ENCODE data around the gene ZHX3. TPM values are rescaled to one million over a fixed set of nuclear protein-coding genes. Genes with fewer than 3 reads are reported as not detected.

The ZHX3 gene
- total RNA-seq, 1 donor from 2014 or later, result 14.5 TPM

- DNase-seq (ENCODE audit: low read depth) (no peak), FAIRE-seq (no peak)
- Histone ChIP-seq H3K4me3 (ENCODE audit: low read depth, low read length) (no peak overlapping the region), H3K27me3 (ENCODE audit: control insufficient read depth, insufficient read depth, low read length) (no peaks in the 10 kb centered on the region), H3K36me3 (ENCODE audit: control insufficient read depth, insufficient read depth, low read length) (peaks cover 23% of the 10 kb centered on the region)
- TF ChIP-seq, protein P1, sequence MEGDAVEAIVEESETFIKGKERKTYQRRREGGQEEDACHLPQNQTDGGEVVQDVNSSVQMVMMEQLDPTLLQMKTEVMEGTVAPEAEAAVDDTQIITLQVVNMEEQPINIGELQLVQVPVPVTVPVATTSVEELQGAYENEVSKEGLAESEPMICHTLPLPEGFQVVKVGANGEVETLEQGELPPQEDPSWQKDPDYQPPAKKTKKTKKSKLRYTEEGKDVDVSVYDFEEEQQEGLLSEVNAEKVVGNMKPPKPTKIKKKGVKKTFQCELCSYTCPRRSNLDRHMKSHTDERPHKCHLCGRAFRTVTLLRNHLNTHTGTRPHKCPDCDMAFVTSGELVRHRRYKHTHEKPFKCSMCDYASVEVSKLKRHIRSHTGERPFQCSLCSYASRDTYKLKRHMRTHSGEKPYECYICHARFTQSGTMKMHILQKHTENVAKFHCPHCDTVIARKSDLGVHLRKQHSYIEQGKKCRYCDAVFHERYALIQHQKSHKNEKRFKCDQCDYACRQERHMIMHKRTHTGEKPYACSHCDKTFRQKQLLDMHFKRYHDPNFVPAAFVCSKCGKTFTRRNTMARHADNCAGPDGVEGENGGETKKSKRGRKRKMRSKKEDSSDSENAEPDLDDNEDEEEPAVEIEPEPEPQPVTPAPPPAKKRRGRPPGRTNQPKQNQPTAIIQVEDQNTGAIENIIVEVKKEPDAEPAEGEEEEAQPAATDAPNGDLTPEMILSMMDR (IDR thresholded peaks at IDR 0.05; ENCODE audit: insufficient read depth, low read length, severe bottlenecking), result no peak
These were observed 28.2 kb upstream of the ZHX3 start for GRCh38 chr20:41345729-41346067.

GRCh38 chr20:41344938-41345728, 27.6 kb upstream of the ZHX3 start:
- no peak overlapping the region for H3K4me3 ChIP-seq (ENCODE audit: low read depth, low read length)
- H3K27me3 ChIP-seq (ENCODE audit: control insufficient read depth, insufficient read depth, low read length), result no peaks in the 10 kb centered on the region
- no peak for DNase-seq (ENCODE audit: low read depth)
- peak; percentile 47 for FAIRE-seq
- peaks cover 22% of the 10 kb centered on the region for H3K36me3 ChIP-seq (ENCODE audit: control insufficient read depth, insufficient read depth, low read length)
- TF ChIP-seq, protein P1 (IDR thresholded peaks at IDR 0.05; ENCODE audit: insufficient read depth, low read length, severe bottlenecking), result no peak

DNA sequence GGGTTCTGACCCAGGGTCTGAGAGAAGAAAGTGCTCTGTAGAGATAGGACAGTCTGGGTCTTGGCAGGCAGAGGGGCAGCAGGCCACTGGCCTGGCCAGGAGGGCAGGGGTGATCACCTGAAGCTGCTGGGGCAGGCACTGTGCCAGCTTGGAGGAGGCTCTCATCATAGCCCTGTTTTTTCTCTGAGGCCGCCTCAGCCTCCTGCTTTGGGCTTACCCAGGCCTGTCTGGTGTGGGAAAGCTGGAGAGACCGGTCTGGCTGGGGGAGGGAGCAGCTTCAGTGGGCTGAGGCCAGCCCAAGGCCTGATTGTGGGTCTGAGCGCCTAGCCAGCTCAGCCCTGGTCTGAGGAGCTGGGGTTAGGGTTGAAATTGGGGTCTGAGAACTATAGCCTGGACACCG, 26.9 kb upstream of the ZHX3 start:
- H3K27me3 ChIP-seq (ENCODE audit: control insufficient read depth, insufficient read depth, low read length), result no peaks in the 10 kb centered on the region
- peaks cover 19% of the 10 kb centered on the region for H3K36me3 ChIP-seq (ENCODE audit: control insufficient read depth, insufficient read depth, low read length)
- FAIRE-seq (no peak), DNase-seq (ENCODE audit: low read depth) (peak; percentile 35)
- H3K4me3 ChIP-seq (ENCODE audit: low read depth, low read length), result no peak overlapping the region
- TF ChIP-seq, protein P1 (IDR thresholded peaks at IDR 0.05; ENCODE audit: insufficient read depth, low read length, severe bottlenecking), result no peak

- TF ChIP-seq, protein P1 (IDR thresholded peaks at IDR 0.05; ENCODE audit: insufficient read depth, low read length, severe bottlenecking), result no peak
- no peaks in the 10 kb centered on the region for H3K27me3 ChIP-seq (ENCODE audit: control insufficient read depth, insufficient read depth, low read length)
- no peak for DNase-seq (ENCODE audit: low read depth)
- no peak overlapping the region for H3K4me3 ChIP-seq (ENCODE audit: low read depth, low read length)
- H3K36me3 ChIP-seq (ENCODE audit: control insufficient read depth, insufficient read depth, low read length), result peaks cover 9% of the 10 kb centered on the region
- no peak for FAIRE-seq
These were observed 25.2 kb upstream of the ZHX3 start for GRCh38 chr20:41342474-41343464.

DNA sequence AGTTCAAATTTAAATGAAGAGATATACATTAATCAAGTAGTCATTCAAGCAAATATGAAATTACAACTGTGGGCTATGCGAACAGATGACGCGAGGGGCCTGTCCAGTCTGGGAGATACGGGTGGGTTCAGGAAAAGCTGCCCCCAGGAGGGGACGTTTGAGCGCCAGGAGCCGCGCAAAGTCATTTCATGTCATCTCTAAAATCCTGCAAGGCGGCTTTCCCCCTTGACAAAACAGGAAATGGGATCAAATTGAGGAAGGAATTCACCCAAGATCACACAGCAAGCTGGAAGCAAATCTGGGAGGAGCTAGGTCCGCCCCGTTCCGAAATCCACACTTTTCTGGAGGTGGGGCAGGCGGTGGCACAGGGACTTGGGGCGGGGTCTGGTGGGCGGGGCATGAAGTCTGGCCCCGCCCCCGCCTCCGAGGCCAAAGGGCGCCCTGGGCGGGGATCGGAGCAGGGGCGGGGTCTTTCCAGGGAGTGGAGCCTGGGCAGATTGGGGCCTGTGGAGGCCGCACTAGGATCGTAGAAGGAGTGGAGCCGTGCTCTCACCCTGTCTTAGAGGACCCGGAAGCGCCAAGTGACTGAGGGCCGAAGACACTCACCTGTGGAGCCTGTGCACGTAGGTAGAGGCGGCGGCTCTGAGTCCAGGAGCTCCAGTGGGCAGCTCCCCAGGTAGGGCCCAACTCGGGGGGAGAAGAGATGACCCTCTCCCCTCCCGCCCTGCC, 23.0 kb upstream of the ZHX3 start, which contains the start of gene LPIN3:
Gene LPIN3, plus strand, starts transcription at position 495 of the 729 bp plus-strand sequence. CDS start 4,983 bp downstream, outside the sequence.
- TF ChIP-seq, protein P1 (IDR thresholded peaks at IDR 0.05; ENCODE audit: insufficient read depth, low read length, severe bottlenecking), result peak; percentile 63
- Histone ChIP-seq H3K27me3 (ENCODE audit: control insufficient read depth, insufficient read depth, low read length) (no peaks in the 10 kb centered on the region), H3K4me3 (ENCODE audit: low read depth, low read length) (peak within 1 kb of the TSS; percentile 52), H3K36me3 (ENCODE audit: control insufficient read depth, insufficient read depth, low read length) (peaks cover under 1% of the 10 kb centered on the region)
- peak; percentile 89 for DNase-seq (ENCODE audit: low read depth)
- FAIRE-seq, result no peak
